ELR (cell line): ENCODE data around the gene MAB21L3.
A peak's percentile ranks its signal among the peaks of the same experiment; 100 is the strongest.

ENCODE experiments used
- DNase-seq: peaks from one replicate; pipeline ENCODE4 v3.0.0-alpha.2; 2015; ENCODE audit warnings: low read depth

The MAB21L3 gene

DNA sequence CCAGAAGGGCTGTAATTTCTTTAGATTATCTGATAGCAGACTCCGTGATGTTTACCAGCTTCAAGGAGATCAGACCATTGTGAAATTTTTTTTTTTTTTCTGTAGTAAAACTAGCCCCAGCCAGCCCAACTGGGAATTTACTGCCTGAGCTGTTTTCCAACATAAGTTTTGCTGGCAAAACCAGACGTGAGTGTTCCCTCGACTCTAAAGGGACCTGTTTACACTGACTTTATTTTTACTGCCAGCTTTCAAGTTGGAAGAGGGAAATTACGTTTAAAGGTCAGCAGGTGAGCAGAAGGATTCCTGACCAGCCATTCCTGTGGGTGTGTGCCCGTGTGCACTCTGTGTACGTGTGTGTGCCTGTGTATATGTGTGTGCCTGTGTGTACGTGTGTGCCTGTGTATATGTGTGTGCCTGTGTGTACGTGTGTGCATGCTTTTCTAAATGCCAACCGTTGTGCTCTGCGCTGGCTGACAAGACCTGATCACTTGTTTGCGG, 374 bp downstream of the MAB21L3 start:
- DNase-seq: no peak

GRCh38 chr1:116112388-116113140, 1.4 kb downstream of the MAB21L3 start:
- no peak for DNase-seq

GRCh38 chr1:116113615-116114014, 2.4 kb downstream of the MAB21L3 start:
- DNase-seq: no peak

DNA sequence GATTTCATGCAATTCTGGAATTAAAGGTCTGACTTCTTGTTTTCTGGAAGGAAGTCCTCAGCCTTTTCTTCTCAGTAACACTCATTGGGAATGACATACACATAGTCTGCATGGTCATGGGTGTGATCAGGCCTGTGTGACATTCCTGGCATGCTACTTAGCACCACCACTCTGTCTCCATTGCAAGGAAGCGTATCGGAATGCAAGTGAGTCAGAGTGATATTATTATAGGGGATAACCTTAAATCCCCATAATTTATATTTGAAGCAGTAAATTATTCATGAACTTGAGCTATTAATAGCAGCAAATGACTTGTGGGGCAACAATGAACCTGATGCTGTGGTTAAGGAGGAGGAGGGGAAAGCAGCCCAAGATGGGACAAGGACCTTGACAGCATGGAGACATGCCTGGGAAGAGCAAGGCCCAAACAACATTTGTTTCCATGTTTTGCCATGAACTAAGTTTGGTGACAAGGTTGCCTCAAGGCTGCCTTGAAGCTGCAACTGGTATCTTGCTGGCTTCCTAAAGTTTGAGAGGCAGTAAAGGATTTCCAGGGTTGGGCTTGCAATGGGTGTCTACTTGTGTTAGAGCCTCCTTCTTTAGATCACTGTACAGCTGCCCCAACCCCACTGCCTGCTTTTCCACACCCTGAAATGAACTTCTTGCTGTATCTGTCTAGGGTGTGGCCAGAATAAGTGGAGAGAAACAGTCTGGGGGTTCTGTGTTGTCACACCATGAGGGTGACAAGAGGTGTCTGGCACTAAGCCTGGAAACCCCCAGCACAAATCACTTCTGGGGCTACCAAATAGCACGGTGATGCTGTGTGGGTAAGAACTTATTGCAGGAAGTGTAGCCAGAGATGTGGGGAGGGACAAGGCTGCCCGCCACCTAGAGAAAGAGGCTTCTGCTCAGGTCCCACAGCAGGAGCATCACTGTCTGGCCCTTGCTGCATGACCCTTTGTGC, 4.6 kb downstream of the MAB21L3 start:
- DNase-seq: peak; percentile 75

GRCh38 chr1:116118471-116118870, 7.3 kb downstream of the MAB21L3 start:
- DNase-seq: no peak

- DNase-seq: no peak
Measured at GRCh38 chr1:116119876-116120275, 8.7 kb downstream of the MAB21L3 start.

- peak; percentile 78 for DNase-seq
Measured at GRCh38 chr1:116122955-116123757, 12.0 kb downstream of the MAB21L3 start.

- no peak for DNase-seq
Measured at GRCh38 chr1:116123837-116124533, 12.8 kb downstream of the MAB21L3 start.

GRCh38 chr1:116125758-116126157, 14.6 kb downstream of the MAB21L3 start:
- DNase-seq: no peak

GRCh38 chr1:116126281-116126680, 15.1 kb downstream of the MAB21L3 start:
- DNase-seq: no peak

GRCh38 chr1:116127123-116127847, 16.1 kb downstream of the MAB21L3 start:
- no peak for DNase-seq

- DNase-seq: no peak
Measured at GRCh38 chr1:116127848-116128540, 16.8 kb downstream of the MAB21L3 start.

DNA sequence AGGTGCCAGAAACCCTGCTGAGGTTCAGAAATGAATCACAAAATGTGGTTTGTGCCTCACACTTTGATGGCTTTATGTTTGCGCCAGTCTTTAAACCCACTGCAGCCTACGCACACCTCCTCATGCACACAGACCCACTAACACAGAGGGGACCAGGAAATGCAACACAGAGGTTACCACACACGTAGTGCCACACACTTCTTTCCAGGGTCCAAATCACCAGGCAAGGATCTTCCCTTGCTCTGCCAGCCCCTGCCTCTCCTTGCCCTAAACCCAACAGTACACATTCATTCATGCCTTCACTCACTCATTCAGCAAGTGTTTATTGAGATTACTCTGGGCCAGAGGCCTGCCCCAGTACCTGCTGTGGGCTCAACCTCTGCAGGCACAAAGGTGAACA, 17.5 kb downstream of the MAB21L3 start:
- DNase-seq: no peak

GRCh38 chr1:116129537-116129936, 18.3 kb downstream of the MAB21L3 start:
- DNase-seq: no peak

- DNase-seq: no peak
Measured at GRCh38 chr1:116130356-116130755, 19.2 kb downstream of the MAB21L3 start.

DNA sequence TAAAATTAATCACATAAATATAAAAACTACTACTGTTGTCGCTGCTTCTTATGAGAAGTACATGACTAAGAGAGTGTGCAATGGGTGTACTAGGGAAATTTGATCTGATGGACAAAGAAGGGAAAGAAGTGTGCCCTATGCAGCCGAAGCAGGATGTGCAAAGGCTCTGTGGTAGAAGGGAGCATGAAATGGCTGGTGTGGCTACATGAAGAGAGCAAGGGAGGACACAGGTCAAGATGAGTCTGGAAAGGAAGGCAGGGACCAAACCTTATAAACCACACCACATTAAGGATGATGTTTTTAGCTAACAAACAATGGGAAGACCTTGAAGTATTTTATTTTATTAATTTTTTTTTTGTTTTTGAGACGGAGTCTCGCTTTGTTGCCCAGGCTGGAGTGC, 20.0 kb downstream of the MAB21L3 start:
- no peak for DNase-seq

GRCh38 chr1:116131866-116132605, 20.8 kb downstream of the MAB21L3 start:
- DNase-seq: no peak

DNA sequence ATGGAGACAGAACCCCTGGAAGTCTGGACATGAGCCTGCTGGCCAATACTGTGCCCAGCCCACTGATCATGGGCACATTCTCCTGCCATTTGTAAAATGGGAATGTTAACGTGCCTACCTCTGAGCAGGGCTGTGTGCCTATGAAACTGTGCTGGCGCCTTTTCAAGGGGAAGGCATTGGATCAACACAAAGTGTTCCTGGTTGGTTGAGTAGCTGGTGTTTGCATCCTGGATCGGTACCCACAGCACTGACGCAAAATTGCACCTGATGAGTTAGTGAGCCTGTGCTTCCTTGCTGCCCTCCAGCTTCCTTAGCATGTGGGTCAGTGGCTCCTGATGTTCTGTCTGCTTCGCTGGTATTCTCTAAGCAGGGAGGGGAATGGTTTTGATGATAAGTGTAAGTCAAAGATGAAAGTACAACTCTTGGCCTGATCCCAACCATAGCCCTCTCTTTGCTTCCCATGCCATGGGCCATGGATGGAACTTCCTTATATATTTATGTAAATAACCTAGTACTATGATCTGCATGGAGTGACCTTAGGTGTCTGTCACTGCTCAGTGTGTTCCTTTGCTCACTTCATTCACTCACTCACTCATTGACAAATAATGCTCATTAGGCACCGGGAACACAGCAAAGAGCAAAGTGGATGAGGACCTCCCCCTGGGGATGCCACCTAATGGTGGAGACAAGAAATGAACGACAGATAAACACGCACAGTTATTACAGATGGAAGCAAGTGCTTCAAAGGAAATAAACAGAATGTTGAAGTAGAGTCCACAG, 22.7 kb downstream of the MAB21L3 start:
- peak; percentile 29 for DNase-seq

DNA sequence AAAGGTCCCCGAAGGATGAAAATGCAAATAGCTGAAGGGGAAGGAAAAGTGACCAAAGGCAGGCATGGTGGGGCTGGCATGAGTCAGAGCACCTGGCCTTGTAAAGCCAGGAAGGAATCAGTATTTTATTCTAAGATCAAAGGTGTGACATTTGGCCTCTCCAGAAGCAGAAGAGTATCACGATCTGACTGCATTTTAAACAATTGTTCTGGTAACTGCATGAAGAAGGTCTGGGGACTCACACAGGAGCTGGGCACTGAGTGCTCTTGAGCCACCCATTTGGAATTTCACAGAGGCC, 23.2 kb downstream of the MAB21L3 start:
- no peak for DNase-seq
